K562 (cell line): Measurements from ENCODE around the gene SLC25A26.

Source experiments
- CAMTA2 ChIP-seq: fragments of 250-450 bp; sonication (Bioruptor Pico); conservative IDR thresholded peaks from 2 replicates; pipeline ENCODE4 v1.5.1; 2022
- EZH2 ChIP-seq: IDR thresholded peaks from 2 replicates; pipeline ENCODE4 v1.6.1; 2012; ENCODE audit warnings: low read depth, mild to moderate bottlenecking, inconsistent platforms, low read length, borderline replicate concordance
- GATAD2B ChIP-seq: fragments of 450-650 bp; IDR thresholded peaks from 2 replicates; pipeline ENCODE4 v1.6.1; 2017; ENCODE audit warnings: mild to moderate bottlenecking, borderline replicate concordance
- MCM2 ChIP-seq: fragments of 450-650 bp; IDR thresholded peaks from 2 replicates; pipeline ENCODE4 v1.6.1; 2017; ENCODE audit warnings: low read depth, mild to moderate bottlenecking
- NRF1 ChIP-seq, 2 experiments: fragments of 450-650 bp; IDR thresholded peaks in 1 of 2; conservative IDR thresholded peaks in 1 of 2; 2 replicates each; pipeline ENCODE4 v1.6.1; 2014; ENCODE audit warnings: mild to moderate bottlenecking in 2 of 2
- POLR2AphosphoS5 ChIP-seq: IDR thresholded peaks from 2 replicates; pipeline ENCODE4 v1.6.1; 2011; ENCODE audit warnings: mild to moderate bottlenecking, low read depth, low read length, moderate library complexity; ENCODE audit not compliant: control insufficient read depth, insufficient read depth
- POU5F1 ChIP-seq: fragments of 150-350 bp; IDR thresholded peaks from 2 replicates; pipeline ENCODE4 v1.6.1; 2014; ENCODE audit warnings: borderline replicate concordance, low read length, low read depth, mild to moderate bottlenecking; ENCODE audit not compliant: partially characterized antibody
- RNF2 ChIP-seq: sonication (generic); IDR thresholded peaks from 2 replicates; pipeline ENCODE4 v1.6.1; 2016
- TBP ChIP-seq: optimal IDR thresholded peaks from 2 replicates; pipeline ENCODE3; 2011; ENCODE audit warnings: low read depth, low read length, improper control_type of control experiment
- TOE1 ChIP-seq, 2 experiments: fragments of 450-650 bp in 1 of 2; sonication (generic) in 1 of 2; formaldehyde crosslinking in 1 of 2; IDR thresholded peaks; 2 replicates each; pipeline versions ENCODE4 v1.7.1 to v1.8.0; 2016 to 2022; ENCODE audit warnings: borderline replicate concordance in 2 of 2, mild to moderate bottlenecking in 2 of 2, antibody characterized with exemption in 1 of 2, inconsistent platforms in 1 of 2, low read depth in 1 of 2, missing genetic modification reagents in 1 of 2, moderate library complexity in 1 of 2
- TF ChIP-seq, protein P1 (sequence below), 3 experiments: IDR thresholded peaks in 2 of 3; conservative IDR thresholded peaks in 1 of 3; 2 replicates each; pipeline ENCODE4 v1.5.1; 2011 to 2012; ENCODE audit warnings: low read length in 3 of 3, mild to moderate bottlenecking in 3 of 3, control low read depth in 2 of 3, improper control_type of control experiment in 1 of 3, inconsistent platforms in 1 of 3, low read depth in 1 of 3, mixed read lengths in 1 of 3, moderate library complexity in 1 of 3; ENCODE audit not compliant: insufficient read depth in 2 of 3
- TF ChIP-seq, protein P2 (sequence below): fragments of 200-600 bp; sonication (generic); IDR thresholded peaks from one replicate; pipeline ENCODE4 v1.6.1; 2012; ENCODE audit warnings: mild to moderate bottlenecking, low read depth, low read length, inconsistent platforms

DNA sequence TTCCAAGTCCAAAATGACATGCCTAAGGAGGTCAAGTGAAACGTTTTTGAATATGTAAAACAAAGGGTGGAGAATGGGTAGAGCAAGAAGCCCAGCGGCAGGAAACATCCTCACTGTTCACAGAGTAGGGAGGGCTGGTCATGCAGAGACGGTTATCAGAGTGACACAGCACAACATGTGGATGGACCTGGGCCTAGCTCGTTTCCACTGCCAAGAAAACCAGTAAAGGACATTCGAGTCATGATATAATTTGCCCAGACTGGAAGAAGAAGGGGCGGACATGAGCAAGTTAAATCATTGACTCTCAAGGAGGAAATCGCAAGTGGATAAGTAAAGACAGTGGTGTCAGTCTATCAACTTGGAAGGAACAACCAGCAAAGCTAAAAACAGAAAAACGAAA, 190.7 kb downstream of the SLC25A26 start:
- TF ChIP-seq, protein P1, sequence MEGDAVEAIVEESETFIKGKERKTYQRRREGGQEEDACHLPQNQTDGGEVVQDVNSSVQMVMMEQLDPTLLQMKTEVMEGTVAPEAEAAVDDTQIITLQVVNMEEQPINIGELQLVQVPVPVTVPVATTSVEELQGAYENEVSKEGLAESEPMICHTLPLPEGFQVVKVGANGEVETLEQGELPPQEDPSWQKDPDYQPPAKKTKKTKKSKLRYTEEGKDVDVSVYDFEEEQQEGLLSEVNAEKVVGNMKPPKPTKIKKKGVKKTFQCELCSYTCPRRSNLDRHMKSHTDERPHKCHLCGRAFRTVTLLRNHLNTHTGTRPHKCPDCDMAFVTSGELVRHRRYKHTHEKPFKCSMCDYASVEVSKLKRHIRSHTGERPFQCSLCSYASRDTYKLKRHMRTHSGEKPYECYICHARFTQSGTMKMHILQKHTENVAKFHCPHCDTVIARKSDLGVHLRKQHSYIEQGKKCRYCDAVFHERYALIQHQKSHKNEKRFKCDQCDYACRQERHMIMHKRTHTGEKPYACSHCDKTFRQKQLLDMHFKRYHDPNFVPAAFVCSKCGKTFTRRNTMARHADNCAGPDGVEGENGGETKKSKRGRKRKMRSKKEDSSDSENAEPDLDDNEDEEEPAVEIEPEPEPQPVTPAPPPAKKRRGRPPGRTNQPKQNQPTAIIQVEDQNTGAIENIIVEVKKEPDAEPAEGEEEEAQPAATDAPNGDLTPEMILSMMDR (IDR thresholded peaks at IDR 0.05 in 2 of 3, conservative IDR thresholded peaks at IDR 0.05 in 1 of 3; ENCODE audit: insufficient read depth in 2 of 3, low read depth in 1 of 3, low read length in 3 of 3): no peak
- TF ChIP-seq CAMTA2 (CRISPR knock-in tag): no peak
- no peak for TF ChIP-seq NRF1 (conservative IDR thresholded peaks at IDR 0.05 in 1 of 2, IDR thresholded peaks at IDR 0.05 in 1 of 2)
- no peak for TF ChIP-seq POU5F1
- TF ChIP-seq, protein P2, sequence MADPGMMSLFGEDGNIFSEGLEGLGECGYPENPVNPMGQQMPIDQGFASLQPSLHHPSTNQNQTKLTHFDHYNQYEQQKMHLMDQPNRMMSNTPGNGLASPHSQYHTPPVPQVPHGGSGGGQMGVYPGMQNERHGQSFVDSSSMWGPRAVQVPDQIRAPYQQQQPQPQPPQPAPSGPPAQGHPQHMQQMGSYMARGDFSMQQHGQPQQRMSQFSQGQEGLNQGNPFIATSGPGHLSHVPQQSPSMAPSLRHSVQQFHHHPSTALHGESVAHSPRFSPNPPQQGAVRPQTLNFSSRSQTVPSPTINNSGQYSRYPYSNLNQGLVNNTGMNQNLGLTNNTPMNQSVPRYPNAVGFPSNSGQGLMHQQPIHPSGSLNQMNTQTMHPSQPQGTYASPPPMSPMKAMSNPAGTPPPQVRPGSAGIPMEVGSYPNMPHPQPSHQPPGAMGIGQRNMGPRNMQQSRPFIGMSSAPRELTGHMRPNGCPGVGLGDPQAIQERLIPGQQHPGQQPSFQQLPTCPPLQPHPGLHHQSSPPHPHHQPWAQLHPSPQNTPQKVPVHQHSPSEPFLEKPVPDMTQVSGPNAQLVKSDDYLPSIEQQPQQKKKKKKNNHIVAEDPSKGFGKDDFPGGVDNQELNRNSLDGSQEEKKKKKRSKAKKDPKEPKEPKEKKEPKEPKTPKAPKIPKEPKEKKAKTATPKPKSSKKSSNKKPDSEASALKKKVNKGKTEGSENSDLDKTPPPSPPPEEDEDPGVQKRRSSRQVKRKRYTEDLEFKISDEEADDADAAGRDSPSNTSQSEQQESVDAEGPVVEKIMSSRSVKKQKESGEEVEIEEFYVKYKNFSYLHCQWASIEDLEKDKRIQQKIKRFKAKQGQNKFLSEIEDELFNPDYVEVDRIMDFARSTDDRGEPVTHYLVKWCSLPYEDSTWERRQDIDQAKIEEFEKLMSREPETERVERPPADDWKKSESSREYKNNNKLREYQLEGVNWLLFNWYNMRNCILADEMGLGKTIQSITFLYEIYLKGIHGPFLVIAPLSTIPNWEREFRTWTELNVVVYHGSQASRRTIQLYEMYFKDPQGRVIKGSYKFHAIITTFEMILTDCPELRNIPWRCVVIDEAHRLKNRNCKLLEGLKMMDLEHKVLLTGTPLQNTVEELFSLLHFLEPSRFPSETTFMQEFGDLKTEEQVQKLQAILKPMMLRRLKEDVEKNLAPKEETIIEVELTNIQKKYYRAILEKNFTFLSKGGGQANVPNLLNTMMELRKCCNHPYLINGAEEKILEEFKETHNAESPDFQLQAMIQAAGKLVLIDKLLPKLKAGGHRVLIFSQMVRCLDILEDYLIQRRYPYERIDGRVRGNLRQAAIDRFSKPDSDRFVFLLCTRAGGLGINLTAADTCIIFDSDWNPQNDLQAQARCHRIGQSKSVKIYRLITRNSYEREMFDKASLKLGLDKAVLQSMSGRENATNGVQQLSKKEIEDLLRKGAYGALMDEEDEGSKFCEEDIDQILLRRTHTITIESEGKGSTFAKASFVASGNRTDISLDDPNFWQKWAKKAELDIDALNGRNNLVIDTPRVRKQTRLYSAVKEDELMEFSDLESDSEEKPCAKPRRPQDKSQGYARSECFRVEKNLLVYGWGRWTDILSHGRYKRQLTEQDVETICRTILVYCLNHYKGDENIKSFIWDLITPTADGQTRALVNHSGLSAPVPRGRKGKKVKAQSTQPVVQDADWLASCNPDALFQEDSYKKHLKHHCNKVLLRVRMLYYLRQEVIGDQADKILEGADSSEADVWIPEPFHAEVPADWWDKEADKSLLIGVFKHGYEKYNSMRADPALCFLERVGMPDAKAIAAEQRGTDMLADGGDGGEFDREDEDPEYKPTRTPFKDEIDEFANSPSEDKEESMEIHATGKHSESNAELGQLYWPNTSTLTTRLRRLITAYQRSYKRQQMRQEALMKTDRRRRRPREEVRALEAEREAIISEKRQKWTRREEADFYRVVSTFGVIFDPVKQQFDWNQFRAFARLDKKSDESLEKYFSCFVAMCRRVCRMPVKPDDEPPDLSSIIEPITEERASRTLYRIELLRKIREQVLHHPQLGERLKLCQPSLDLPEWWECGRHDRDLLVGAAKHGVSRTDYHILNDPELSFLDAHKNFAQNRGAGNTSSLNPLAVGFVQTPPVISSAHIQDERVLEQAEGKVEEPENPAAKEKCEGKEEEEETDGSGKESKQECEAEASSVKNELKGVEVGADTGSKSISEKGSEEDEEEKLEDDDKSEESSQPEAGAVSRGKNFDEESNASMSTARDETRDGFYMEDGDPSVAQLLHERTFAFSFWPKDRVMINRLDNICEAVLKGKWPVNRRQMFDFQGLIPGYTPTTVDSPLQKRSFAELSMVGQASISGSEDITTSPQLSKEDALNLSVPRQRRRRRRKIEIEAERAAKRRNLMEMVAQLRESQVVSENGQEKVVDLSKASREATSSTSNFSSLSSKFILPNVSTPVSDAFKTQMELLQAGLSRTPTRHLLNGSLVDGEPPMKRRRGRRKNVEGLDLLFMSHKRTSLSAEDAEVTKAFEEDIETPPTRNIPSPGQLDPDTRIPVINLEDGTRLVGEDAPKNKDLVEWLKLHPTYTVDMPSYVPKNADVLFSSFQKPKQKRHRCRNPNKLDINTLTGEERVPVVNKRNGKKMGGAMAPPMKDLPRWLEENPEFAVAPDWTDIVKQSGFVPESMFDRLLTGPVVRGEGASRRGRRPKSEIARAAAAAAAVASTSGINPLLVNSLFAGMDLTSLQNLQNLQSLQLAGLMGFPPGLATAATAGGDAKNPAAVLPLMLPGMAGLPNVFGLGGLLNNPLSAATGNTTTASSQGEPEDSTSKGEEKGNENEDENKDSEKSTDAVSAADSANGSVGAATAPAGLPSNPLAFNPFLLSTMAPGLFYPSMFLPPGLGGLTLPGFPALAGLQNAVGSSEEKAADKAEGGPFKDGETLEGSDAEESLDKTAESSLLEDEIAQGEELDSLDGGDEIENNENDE: no peak
- TF ChIP-seq GATAD2B: no peak
- TF ChIP-seq MCM2: no peak
- TF ChIP-seq POLR2AphosphoS5: no peak
- no peak for TF ChIP-seq TBP
- no peak for TF ChIP-seq RNF2
- no peak for TF ChIP-seq TOE1 (IDR thresholded peaks at IDR 0.05; ENCODE audit: borderline replicate concordance)
- TF ChIP-seq TOE1 (CRISPR knock-in tag; IDR thresholded peaks at IDR 0.05; ENCODE audit: borderline replicate concordance, low read depth): no peak
- TF ChIP-seq EZH2: no peak
